Stimulated activated CD8-positive, alpha-beta memory T cell treated with anti-CD3 and anti-CD28 coated beads, Interleukin-4, amount 100 ng/mL, for 48 hours (primary cell): Measurements from ENCODE around the gene FRMD5.

ENCODE experiments used
- DNase-seq: peaks from one replicate; pipeline ENCODE4 v3.0.0-alpha.2; 2020

Gene FRMD5

DNA sequence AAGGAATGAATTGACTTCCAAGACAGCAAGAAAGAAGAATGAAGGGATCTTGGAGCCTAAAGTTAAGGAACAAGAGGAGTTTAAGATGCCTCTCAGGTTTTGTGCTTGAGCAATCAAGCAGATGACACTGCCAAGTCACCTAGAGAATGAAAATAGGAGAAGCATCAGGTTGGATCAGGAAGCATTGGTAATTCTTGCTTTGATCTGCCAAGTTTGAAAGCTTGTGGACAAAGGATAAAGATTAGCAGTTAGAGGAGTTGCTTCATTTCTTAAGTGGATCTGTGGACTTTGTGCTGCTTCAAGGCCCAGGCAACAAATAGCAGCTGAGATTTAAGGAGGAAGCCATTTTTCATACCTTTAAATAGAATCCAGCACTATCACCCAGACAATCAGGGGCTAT is 35.6 kb downstream of the FRMD5 start:
- no peak for DNase-seq

DNA sequence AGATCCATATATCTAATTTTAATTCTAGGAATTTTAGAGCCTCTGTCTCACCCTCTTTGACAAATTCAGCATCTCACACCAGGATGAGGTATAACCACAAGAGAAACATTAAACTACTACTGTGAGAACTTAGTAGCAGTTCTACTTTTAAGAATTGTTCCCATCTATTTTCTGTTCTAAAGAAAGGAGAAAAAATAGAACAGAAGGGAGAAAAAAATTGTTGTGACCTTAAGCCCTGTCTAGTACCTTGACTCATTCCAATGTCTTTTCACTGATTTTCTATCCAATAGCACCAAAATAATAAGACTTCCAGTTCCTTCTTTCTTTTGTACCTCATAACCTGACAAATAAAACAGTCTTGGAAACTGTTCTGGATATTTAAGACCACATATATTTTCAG is 37.0 kb downstream of the FRMD5 start:
- DNase-seq = no peak

GRCh38 chr15:44157679-44158078 is 37.4 kb downstream of the FRMD5 start:
- DNase-seq = no peak

GRCh38 chr15:44153352-44153751 is 41.7 kb downstream of the FRMD5 start:
- DNase-seq = no peak

DNA sequence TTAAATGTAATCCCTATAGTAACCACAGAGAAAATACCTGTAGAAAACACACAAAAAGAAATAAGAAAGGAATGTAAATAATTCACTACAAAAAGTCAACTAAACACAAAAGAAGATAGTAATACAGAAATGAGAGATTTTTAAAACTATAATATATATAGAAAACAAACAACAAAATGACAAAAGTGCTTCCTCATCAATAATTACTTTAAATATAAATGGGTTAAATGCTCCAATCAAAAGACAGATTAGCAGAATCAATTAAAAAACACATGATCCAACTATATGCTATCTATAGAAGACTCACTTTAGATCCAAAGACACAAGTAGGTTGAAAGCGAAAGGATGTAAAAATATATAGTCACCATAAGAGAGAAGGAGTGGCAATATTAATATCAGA is 45.8 kb downstream of the FRMD5 start:
- DNase-seq = no peak

- DNase-seq = no peak
These were observed 46.5 kb downstream of the FRMD5 start for GRCh38 chr15:44148580-44148979.

DNA sequence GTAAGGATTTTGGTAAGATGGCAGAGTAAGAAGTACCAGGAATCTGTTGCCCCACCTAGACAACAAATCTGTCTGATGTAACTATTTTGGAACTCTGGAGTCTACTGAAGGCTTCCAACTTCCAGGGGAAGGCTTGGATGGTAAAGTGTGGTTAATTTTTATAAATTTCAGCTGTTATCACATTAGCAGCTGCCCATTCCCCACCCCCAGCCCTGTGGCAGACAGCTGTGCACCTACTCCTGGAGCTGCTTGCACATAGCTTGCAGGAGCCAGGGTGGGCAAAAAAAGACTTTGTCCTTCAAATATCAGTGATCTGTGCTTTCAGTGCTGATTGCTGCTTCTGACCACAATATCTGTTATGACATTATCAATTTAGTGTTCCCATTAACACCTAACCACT is 47.4 kb downstream of the FRMD5 start:
- DNase-seq = no peak

- no peak for DNase-seq
These were observed 49.6 kb downstream of the FRMD5 start for GRCh38 chr15:44145495-44145894.

DNA sequence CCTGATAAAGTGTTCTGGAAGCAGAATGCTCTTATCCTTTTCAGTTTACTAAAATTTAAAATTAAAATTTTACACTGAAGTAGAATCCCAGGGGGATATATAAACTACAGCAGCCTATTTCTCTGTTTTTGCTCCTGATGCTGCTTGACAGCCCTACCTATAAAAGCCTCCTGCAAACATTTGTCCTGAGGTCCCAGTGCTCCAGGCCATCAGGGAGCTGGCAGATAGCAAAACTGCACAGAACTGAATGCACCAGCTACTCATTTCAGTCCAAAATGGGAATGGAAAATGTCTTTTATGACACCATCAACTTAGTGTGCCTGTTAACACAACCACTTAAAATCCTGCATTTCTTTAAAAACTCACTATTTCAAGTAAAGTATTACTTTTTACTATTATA is 50.1 kb downstream of the FRMD5 start:
- DNase-seq = no peak

DNA sequence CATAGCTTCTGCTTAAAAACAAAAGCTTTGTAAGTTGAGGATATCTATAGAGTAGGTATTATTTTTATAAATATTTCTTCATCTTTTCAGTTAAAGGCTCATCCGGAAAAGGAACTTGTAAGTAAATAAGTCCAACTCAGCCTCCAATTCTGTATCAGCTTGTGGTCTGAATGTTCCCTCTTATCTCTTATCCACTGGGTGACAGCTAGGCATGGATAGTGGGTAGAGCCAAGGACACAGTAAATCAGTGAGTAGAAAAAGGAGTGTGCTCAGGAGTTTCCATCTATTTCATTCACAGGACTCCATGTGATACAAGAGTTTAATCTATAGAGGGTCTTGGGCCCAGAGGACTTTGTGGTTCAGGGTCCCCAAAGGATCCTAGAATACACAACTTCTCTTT is 50.9 kb downstream of the FRMD5 start:
- no peak for DNase-seq

DNA sequence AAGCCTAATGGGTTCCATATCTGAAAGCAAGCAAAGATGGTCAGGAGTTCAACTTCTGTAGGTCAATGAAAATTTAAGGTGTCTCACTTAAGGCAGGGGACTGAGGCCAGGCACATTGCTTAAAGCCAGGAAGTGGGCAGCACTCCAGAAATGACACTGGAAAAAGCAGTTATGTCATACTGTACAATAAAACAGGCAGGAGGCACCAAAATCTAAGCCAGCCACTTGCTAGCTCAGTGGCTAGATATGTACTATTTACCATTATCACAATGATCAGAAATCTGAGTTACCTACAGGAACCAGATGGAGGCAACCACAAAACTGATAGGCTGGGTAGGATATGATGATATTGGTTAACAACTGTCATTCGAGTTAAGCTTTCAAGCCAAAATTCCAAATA is 57.3 kb downstream of the FRMD5 start:
- DNase-seq = no peak

GRCh38 chr15:44136991-44137477 is 58.0 kb downstream of the FRMD5 start:
- no peak for DNase-seq

DNA sequence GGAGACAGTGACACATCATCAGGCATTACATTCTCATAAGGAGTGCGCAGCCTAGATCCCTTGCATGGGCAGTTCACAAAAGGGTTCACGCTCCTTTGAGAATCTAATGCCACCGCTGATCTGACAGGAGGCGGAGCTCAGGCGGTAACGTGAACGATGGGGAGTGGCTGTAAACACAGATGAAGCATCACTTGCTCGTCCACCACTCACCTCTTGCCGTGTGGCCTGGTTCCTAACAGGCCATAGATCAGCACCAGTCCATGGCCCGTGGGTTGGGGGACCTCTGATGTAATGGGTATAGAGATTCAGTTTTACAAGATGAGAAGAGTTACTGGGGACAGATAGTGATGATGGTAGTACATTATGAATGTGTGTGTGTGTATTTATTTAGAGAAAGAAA is 63.0 kb downstream of the FRMD5 start:
- no peak for DNase-seq

DNA sequence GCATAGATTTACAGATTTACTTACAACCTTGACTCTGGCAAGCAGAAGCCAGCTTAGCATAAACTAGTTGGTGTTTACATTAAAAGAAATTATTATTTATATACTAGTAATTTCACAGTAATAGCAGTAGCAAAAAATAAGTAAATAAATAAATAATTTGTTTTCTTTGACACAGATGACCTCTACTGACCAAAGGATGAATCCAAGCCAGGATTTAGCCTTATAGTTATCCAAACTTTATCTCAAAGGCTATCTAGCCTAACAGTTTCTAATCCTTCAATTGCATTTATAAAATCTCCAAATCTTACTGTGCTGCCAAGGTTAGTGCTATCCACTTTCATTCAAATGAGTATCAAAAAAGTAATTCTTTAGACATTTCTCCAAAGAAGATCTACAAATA is 64.3 kb downstream of the FRMD5 start:
- no peak for DNase-seq

DNA sequence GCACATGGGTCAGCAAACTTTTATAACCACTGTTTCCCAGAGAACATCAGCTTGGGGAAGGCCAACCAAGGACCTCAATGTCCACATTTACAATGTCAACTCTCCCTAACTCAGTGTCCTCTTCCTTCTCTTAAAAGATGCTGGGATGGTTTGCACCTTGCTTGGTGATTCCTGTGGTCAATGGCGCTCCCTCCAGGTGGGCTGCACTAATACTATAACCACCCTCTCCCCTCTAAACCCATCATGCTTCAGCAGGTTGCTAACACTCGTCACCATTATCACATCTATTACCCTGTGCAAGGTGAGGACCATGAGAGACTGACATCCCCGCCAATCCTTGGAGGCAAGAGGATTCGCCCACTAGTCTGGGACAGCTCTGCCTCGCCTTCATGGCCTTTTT is 65.2 kb downstream of the FRMD5 start:
- no peak for DNase-seq

GRCh38 chr15:44128443-44128842 is 66.6 kb downstream of the FRMD5 start:
- DNase-seq = no peak

DNA sequence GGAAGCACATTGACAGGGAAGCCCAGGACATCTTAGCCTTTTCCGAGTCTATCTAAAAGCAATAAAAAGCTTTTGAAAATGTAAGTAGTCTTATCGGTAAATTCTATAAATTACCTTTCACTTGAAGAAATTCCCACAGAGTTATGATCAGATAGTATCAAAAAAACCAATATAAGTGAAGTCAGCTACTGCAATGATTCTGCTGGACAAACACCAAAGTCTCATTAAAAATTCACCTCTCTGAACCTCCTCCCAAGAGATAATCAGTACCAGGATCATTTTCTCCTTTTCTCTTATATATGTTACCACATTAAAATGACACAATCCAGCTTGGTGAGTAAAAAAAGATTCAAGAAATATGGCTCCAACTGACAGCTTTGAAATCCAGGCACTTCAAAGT is 69.2 kb downstream of the FRMD5 start:
- no peak for DNase-seq

DNA sequence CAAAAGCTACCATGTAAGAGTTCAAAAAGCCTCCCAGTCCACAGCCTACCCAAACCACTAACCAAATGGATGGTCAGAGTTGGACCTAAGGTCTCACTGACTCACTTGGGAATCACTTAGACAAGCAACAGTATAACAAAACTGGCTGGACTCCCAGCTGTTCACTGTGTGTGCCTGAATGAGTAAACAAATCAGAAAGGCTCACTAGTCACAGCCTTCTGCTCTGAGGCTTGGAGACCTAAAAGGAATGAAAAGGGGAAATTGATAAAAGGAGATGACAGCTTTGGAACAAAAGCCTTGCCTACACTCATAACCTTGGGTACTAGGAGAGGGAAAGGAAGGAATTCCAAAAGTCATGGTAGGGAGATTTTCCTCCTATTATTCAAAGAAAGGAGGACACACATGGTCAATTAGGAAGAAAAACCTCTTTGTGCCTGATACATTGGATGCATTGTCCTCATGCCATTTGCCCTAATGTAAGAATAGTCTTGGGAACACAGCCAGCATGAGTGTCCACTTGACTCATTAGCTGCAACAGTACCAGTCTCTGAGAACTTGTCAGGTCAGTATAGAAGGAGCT is 92.3 kb downstream of the FRMD5 start:
- DNase-seq = no peak

DNA sequence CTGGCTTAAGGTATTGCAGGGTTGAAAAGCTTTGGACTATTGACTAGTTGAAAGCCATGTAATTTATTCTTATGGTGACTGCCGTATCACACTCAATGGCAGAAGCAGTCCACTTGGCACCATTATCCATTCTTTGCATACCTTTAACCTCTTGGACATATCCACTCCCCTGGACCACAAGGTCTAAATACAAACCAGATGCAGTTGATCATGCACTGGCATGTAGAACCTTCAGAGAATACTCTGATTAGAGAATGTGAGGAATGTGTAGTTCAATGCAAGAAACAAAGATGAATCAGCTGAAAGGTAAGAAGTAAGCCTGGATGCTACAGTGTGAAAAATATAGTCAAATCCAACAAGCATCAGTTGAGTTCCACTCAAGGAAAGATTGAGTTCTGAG is 93.1 kb downstream of the FRMD5 start:
- no peak for DNase-seq

GRCh38 chr15:44101286-44101685 is 93.8 kb downstream of the FRMD5 start:
- DNase-seq = no peak

DNA sequence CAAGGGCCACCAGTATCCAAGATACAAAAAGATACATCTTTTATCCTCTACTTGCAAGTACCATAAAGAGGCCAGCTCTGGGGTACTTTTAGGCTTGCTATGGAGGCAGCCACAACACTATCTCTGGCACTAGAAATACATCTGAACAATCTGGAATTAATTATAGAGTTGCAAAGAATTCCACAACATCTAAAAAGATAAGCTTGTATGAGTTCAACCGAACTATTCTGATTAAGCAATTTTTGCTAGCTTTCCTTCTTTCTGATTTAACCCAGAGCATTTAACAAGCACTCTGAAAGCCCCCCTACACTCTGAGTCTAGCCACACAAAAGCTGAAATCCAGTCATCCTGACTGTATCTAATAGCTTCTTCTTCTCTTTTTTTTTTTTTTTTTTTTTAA is 95.4 kb downstream of the FRMD5 start:
- no peak for DNase-seq

GRCh38 chr15:44097552-44097951 is 97.5 kb downstream of the FRMD5 start:
- DNase-seq = no peak

GRCh38 chr15:44096596-44096995 is 98.5 kb downstream of the FRMD5 start:
- no peak for DNase-seq

DNA sequence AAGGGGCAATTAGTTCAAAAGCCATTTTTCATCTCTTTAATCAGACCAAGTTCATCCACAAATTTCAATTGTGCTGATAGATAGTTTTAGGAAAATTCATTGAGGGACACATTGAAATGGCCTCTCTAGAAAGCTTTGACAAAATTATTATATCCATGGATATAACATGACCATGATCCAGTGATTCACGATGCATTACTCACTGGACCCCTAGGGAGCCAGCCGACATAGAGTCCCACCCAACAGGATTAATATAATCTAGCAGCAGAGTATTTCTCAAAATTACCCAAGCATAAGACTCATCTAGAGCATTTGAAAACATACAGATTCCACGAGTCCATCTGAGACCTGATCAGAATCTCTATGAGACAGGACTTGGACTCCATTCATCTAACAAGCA is 100.3 kb downstream of the FRMD5 start:
- no peak for DNase-seq

GRCh38 chr15:44093836-44094235 is 101.2 kb downstream of the FRMD5 start:
- no peak for DNase-seq

- DNase-seq = no peak
These were observed 102.8 kb downstream of the FRMD5 start for GRCh38 chr15:44092221-44092620.
